Calu3 (cell line): ENCODE results near the gene GRIK2. TPM values are rescaled to one million over a fixed set of nuclear protein-coding genes. Genes with fewer than 3 reads are reported as not detected.

ENCODE experiments used
- BruUV-seq: library from RNA; stranded (reverse); fragments of 400-500 nt; replicated peaks from 2 replicates; lab custom pipeline; 2021; lab: Mats Ljungman, UMichigan
- CTCF ChIA-PET: fragments of 300-600 bp; sonication (Branson Sonifier 250); formaldehyde crosslinking; loops from one replicate; lab custom pipeline; 2022; ENCODE audit warnings: antibody characterized with exemption; lab: Charles Lee
- DNase-seq: peaks from one replicate; pipeline ENCODE4 v3.0.0; 2022
- H3K27ac Mint-ChIP-seq: one replicate; pipeline ENCODE4 v1.8.0; 2022; ENCODE audit warnings: mixed read lengths; ENCODE audit not compliant: unreplicated experiment
- H3K27me3 Mint-ChIP-seq: one replicate; pipeline ENCODE4 v1.8.0; 2022; ENCODE audit warnings: mixed read lengths; ENCODE audit not compliant: unreplicated experiment
- H3K36me3 Mint-ChIP-seq: one replicate; pipeline ENCODE4 v1.8.0; 2022; ENCODE audit warnings: mild to moderate bottlenecking, moderate library complexity, mixed read lengths; ENCODE audit not compliant: insufficient read depth, unreplicated experiment
- H3K4me1 Mint-ChIP-seq: one replicate; pipeline ENCODE4 v1.8.0; 2022; ENCODE audit warnings: mild to moderate bottlenecking, low read depth, mixed read lengths; ENCODE audit not compliant: unreplicated experiment
- H3K4me3 Mint-ChIP-seq: one replicate; pipeline ENCODE4 v1.8.0; 2022; ENCODE audit warnings: mild to moderate bottlenecking, low read depth, moderate library complexity, mixed read lengths; ENCODE audit not compliant: unreplicated experiment
- H3K9me3 Mint-ChIP-seq: one replicate; pipeline ENCODE4 v1.8.0; 2022; ENCODE audit warnings: low read depth, mixed read lengths; ENCODE audit not compliant: unreplicated experiment
- intact Hi-C: fragments of 100-400 bp; cut with micrococcal nuclease; formaldehyde crosslinking; loops from one replicate; pipeline ENCODE4 v1.10.0; 2022; ENCODE audit not compliant: unreplicated experiment
- total RNA-seq: library from RNA; stranded (reverse); gene quantifications from 2 replicates; pipeline ENCODE4 v1.2.3, GENCODE V29; 2022
- TF ChIP-seq, protein P1 (sequence below): fragments of 200-600 bp; IDR thresholded peaks from one replicate; pipeline ENCODE4 v1.8.0; 2022; ENCODE audit warnings: antibody characterized with exemption; ENCODE audit not compliant: unreplicated experiment

The GRIK2 gene
- total RNA-seq, 1 experiment from 2014 or later: 3.3 TPM

DNA sequence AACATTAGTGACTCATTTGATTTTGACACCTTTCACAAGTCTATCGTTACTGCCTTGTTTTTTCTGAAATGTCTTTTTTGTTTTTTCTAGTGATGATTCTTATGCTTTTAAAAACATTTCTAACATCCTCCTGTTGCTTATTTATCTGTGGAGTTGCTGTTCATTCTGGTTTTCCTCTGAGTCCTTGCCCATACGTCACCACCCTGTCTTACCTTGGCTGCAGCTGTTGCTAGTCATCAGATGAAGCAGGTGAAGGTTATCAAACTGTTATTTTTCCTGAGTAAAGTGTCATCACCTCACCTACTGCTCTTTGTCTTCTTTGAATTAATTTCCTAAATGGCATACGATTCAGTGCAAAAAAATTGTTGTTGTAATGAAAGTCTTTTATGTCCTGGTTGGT lies 376.6 kb downstream of the GRIK2 start:
- Mint-ChIP-seq H3K27me3 (no peaks in the 10 kb centered on the region), H3K4me3 (no peak overlapping the region), H3K27ac (no peak overlapping the region), H3K36me3 (no peaks in the 10 kb centered on the region), H3K4me1 (no peaks in the 10 kb centered on the region), H3K9me3 (no peaks in the 10 kb centered on the region)
- no peak for DNase-seq
- BruUV-seq: no TSS peak
- intact Hi-C loops: no loop called here
- CTCF ChIA-PET: no interaction called here
- TF ChIP-seq, protein P1, sequence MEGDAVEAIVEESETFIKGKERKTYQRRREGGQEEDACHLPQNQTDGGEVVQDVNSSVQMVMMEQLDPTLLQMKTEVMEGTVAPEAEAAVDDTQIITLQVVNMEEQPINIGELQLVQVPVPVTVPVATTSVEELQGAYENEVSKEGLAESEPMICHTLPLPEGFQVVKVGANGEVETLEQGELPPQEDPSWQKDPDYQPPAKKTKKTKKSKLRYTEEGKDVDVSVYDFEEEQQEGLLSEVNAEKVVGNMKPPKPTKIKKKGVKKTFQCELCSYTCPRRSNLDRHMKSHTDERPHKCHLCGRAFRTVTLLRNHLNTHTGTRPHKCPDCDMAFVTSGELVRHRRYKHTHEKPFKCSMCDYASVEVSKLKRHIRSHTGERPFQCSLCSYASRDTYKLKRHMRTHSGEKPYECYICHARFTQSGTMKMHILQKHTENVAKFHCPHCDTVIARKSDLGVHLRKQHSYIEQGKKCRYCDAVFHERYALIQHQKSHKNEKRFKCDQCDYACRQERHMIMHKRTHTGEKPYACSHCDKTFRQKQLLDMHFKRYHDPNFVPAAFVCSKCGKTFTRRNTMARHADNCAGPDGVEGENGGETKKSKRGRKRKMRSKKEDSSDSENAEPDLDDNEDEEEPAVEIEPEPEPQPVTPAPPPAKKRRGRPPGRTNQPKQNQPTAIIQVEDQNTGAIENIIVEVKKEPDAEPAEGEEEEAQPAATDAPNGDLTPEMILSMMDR: no peak

DNA sequence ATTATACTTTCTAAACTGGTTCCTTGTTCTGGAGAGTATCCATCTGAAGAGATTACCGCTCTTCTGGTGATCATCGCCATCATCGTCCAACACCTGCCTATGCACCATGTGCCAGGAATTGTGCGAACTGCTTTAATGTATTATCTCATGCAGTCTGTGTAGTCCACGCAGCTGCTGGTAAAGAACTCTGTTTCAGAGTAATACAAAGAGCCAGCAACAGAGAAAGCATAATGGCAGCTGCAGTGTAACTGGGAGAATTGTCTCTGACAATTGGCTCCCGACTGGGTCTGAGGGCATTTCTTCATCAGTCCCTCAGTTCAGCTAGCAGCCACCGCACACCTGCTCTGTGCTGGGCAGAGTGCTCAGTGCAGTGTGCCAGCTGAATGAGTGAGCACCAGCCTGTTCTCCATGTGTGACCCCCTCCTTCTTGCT lies 383.4 kb downstream of the GRIK2 start:
- TF ChIP-seq, protein P1: no peak
- Mint-ChIP-seq H3K4me1 (no peaks in the 10 kb centered on the region), H3K9me3 (no peaks in the 10 kb centered on the region), H3K4me3 (no peak overlapping the region), H3K36me3 (no peaks in the 10 kb centered on the region), H3K27ac (no peak overlapping the region), H3K27me3 (no peaks in the 10 kb centered on the region)
- DNase-seq: no peak
- CTCF ChIA-PET: no interaction called here
- intact Hi-C loops: no loop called here
- no TSS peak for BruUV-seq

DNA sequence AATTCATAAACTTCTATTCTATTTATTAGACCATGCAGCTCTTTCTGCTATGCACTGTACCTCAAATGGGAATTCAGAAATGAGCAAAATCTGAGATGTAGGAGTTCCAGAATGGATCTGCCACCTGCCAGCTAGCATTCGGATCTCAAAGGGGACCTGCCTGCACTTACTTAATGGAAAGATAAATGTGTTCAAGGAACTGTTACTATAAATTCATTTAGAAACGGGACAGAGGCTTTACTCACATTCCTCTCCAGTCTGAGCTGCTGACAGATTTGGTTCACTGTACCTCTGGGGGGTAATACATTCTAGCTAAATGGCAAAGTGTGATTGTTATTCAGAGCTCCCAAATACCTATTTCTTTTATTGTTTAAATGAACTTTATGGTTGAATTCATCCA lies 384.1 kb downstream of the GRIK2 start:
- Mint-ChIP-seq H3K4me3 (no peak overlapping the region), H3K27ac (no peak overlapping the region), H3K4me1 (no peaks in the 10 kb centered on the region), H3K9me3 (no peaks in the 10 kb centered on the region), H3K36me3 (no peaks in the 10 kb centered on the region), H3K27me3 (no peaks in the 10 kb centered on the region)
- TF ChIP-seq, protein P1: no peak
- DNase-seq: no peak
- CTCF ChIA-PET: no interaction called here
- BruUV-seq: no TSS peak
- intact Hi-C loops: no loop called here

DNA sequence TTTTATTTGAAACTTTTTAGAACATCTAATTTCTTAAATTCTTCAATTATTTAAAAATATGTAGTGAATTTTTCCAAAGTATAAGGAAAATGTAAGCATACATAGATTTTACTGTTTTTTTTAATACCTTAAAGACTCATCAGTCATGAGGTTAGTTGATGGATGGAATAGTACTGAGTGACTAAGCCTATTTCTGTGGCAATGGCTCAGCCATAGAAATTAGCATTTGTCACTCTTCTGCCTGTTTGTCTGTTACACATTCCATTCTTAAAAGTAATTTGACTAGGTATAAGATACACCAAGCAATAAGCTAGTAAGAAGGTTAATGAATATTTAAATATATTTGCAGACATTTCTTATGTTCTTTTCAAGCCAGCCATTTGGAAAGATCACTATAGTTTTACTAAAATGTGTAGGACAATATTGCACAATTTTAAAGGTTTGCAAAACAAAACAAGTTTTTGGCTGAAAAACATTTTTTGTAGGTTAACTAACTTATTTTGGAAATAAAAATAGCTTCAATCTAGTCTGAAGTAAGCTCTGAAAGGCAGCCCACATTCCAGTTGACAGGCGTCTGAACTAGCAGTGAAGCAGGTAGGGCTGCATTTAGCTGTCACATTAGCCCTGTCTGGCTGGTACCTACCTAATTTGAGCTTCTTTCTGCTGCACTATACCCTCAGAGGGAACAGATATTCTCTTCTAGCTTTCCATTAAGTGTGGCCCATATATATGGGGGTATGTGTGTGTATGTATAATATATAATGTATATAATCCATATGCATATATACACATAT lies 385.7 kb downstream of the GRIK2 start:
- no peaks in the 10 kb centered on the region for H3K27me3 Mint-ChIP-seq
- CTCF ChIA-PET: no interaction called here
- TF ChIP-seq, protein P1: no peak
- intact Hi-C loops: no loop called here
- no peak overlapping the region for H3K4me3 Mint-ChIP-seq
- no TSS peak for BruUV-seq
- H3K4me1 Mint-ChIP-seq: no peaks in the 10 kb centered on the region
- H3K27ac Mint-ChIP-seq: no peak overlapping the region
- no peaks in the 10 kb centered on the region for H3K9me3 Mint-ChIP-seq
- DNase-seq: no peak
- H3K36me3 Mint-ChIP-seq: no peaks in the 10 kb centered on the region
